Measurements from ENCODE around the gene CDHR1. TPM values are rescaled to one million over a fixed set of nuclear protein-coding genes. Genes with fewer than 3 reads are reported as not detected.
"Not testable (repeated sequence)": the region's sequence is repeated elsewhere in the genome, so short reads cannot be mapped to it uniquely, and the experiment has no call there.

Gene CDHR1
- total RNA-seq, 4 donors from 2014 or later = 106 to 398 (median 143) TPM

DNA sequence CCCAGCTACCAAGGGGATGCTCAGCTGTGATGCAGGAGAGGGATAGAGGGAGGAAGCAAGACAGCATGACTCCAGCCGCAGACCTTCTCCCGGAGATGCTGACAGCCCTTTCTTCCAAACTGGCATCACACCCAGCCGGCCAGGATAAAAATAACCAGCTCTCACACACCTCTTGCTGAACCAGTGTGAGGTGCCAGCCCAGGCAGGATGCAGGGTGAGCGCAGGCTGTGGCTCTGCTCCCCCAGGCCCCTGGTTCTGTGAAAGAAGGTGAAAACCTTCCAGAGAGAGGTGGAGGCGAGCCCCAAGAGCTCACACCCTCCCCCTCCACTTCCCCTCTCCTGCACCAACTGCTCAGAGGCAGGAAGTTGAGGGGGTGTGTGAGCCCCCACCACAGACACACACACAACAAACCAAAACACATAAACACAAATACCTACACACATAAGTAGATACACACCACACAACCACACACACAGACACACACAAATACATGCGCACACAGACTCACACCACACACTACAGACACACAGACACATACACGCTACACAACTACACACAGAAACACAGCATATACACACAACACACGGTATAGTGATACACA lies 16.7 kb upstream of the CDHR1 start:
- Histone ChIP-seq H3K4me3 (no peak overlapping the region), H3K27me3 (no peaks in the 10 kb centered on the region), H3K36me3 (no peaks in the 10 kb centered on the region), H3K9me3 (no peaks in the 10 kb centered on the region), H3K27ac (peak overlapping the region; percentile 46), H3K4me1 (peaks cover 30% of the 10 kb centered on the region)
- DNase-seq (ENCODE audit: low spot score in 2 of 2) = peak in 1 of 2 donors; percentile 65
- TF ChIP-seq POLR2A (IDR thresholded peaks at IDR 0.05) (no peak), EP300 (IDR thresholded peaks at IDR 0.05) (no peak)
- WGBS = 84% methylated on average over 3 of the region's 8 CpGs

DNA sequence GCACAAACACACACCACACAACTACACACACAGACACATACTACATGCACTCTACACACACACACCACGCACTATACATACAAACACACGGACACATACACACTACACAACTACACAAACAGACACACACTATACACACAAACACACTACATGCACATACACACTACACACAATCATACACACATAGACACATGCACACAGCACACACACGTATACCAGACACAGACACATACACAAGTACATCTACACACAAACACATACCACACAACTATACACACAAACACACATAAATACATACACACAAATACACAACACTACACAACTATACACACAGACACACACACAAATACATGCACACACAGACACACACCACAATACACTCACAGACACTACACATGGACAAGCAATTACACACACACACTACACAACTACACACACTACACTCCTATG lies 16.2 kb upstream of the CDHR1 start:
- Histone ChIP-seq H3K27me3 (no peaks in the 10 kb centered on the region), H3K4me1 (peaks cover 30% of the 10 kb centered on the region), H3K4me3 (no peak overlapping the region), H3K36me3 (no peaks in the 10 kb centered on the region), H3K27ac (peak overlapping the region; percentile 74), H3K9me3 (no peaks in the 10 kb centered on the region)
- TF ChIP-seq EP300 (IDR thresholded peaks at IDR 0.05) (no peak), POLR2AphosphoS5 (IDR thresholded peaks at IDR 0.05) (no peak), POLR2A (IDR thresholded peaks at IDR 0.05) (no peak)
- TF ChIP-seq, protein P1, sequence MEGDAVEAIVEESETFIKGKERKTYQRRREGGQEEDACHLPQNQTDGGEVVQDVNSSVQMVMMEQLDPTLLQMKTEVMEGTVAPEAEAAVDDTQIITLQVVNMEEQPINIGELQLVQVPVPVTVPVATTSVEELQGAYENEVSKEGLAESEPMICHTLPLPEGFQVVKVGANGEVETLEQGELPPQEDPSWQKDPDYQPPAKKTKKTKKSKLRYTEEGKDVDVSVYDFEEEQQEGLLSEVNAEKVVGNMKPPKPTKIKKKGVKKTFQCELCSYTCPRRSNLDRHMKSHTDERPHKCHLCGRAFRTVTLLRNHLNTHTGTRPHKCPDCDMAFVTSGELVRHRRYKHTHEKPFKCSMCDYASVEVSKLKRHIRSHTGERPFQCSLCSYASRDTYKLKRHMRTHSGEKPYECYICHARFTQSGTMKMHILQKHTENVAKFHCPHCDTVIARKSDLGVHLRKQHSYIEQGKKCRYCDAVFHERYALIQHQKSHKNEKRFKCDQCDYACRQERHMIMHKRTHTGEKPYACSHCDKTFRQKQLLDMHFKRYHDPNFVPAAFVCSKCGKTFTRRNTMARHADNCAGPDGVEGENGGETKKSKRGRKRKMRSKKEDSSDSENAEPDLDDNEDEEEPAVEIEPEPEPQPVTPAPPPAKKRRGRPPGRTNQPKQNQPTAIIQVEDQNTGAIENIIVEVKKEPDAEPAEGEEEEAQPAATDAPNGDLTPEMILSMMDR (IDR thresholded peaks at IDR 0.05) = no peak
- whole genome bisulfite sequencing = 87% methylated on average over 3 of the region's 3 CpGs
- no peak for DNase-seq (ENCODE audit: low spot score in 2 of 2)

DNA sequence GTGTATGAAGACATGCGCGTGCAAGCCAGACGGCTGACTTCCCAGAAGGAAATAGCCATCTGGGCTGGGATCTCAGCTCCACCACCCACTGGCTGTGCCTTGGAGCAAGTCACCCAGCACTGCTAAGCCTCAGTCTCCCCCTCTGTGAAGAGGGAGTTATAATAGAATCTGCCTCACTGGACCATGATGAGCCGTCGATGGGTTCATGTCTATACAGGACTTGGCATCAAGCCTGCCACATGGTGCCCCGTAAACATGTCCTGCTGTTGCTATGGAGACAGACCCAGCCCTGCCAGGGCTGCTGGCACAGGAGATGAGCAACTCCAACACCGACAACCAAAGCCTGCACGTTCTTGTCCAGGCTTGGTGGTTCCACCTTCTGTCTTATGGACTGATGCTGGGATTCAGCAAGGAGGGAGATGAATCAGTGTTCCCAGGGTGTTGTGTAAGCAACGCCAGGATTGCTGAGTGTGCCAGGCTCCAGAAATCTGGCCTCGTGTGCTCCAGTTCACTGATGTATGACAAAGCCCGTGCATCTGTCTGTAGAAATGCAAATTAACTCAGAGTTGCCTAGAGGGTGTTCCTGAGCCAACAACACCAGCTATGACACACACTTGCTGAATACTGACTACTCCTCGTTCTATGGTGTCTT lies 15.2 kb upstream of the CDHR1 start:
- peak overlapping the region; percentile 82 for H3K27ac ChIP-seq
- H3K27me3 ChIP-seq = no peaks in the 10 kb centered on the region
- TF ChIP-seq EP300 (IDR thresholded peaks at IDR 0.05) = no peak
- TF ChIP-seq POLR2A (IDR thresholded peaks at IDR 0.05) = no peak
- peak in 1 of 3 donors; percentile 63 for TF ChIP-seq POLR2AphosphoS5 (IDR thresholded peaks at IDR 0.05)
- no peaks in the 10 kb centered on the region for H3K9me3 ChIP-seq
- DNase-seq (ENCODE audit: low spot score in 2 of 2) = peak in 1 of 2 donors; percentile 80
- WGBS = 26% methylated on average over 12 of the region's 12 CpGs
- no peak overlapping the region for H3K4me3 ChIP-seq
- peaks cover 30% of the 10 kb centered on the region for H3K4me1 ChIP-seq
- H3K36me3 ChIP-seq = no peaks in the 10 kb centered on the region

DNA sequence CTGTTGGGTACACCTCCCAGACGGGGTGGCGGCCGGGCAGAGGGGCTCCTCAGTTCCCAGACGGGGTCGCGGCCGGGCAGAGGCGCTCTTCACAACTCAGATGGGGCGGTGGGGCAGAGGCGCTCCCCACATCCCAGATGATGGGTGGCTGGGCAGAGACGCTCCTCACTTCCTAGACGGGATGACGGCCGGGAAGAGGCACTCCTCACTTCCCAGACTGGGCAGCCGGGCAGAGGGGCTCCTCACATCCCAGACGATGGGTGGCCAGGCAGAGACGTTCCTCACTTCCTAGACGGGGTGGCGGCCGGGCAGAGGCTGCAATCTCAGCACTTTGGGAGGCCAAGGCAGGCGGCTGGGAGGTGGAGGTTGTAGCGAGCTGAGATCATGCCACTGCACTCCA lies 14.0 kb upstream of the CDHR1 start:
- H3K27me3 ChIP-seq; H3K27ac ChIP-seq; H3K36me3 ChIP-seq; DNase-seq (ENCODE audit: low spot score in 2 of 2); H3K4me3 ChIP-seq; H3K9me3 ChIP-seq: not testable (repeated sequence)
- WGBS = 89% methylated on average over 10 of the region's 22 CpGs
- peaks cover 30% of the 10 kb centered on the region for H3K4me1 ChIP-seq

DNA sequence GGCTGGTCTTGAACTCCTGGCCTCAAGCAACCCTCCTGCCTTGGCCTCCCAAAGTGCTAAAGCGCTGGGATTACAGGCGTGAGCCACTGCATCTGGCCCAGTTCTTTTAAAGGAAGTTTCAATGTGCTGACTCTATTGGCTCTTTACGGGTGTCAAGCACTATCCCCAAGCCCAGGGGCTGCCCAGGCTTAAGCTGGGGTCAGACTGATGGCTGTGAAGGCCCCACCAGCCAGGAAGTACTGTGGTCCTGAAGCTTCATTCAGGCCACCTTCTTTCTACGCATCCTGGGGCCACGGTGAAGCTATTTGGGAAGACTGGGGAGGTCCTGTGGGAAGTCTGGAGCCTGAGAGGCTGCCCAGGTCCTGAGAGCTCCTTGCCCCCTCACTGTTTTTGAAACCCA lies 12.7 kb upstream of the CDHR1 start:
- TF ChIP-seq POLR2AphosphoS5 (IDR thresholded peaks at IDR 0.05) (no peak), POLR2A (IDR thresholded peaks at IDR 0.05) (no peak), EP300 (IDR thresholded peaks at IDR 0.05) (no peak)
- TF ChIP-seq, protein P1 (IDR thresholded peaks at IDR 0.05) = no peak
- peaks cover 4% of the 10 kb centered on the region for H3K27me3 ChIP-seq
- H3K27ac ChIP-seq = no peak overlapping the region
- peaks cover 25% of the 10 kb centered on the region for H3K4me1 ChIP-seq
- no peaks in the 10 kb centered on the region for H3K36me3 ChIP-seq
- DNase-seq (ENCODE audit: low spot score in 2 of 2) = no peak
- WGBS = 83% methylated on average over 3 of the region's 5 CpGs
- H3K9me3 ChIP-seq = no peaks in the 10 kb centered on the region
- H3K4me3 ChIP-seq = no peak overlapping the region

DNA sequence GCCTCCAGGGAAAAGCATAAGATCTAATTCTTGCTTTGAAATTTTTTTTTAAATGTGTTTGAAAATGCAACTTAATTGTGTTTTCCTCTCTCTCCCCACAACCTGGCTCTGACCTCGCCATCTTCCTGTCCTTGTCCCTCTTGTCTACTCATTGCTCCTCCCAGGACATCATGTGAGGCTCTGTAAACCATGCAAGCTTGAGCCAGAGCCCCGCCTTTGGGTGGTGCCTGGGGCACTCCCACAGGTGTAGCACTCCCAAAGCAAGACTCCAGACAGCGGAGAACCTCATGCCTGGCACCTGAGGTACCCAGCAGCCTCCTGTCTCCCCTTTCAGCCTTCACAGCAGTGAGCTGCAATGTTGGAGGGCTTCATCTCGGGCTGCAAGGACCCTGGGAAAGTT lies 9.8 kb upstream of the CDHR1 start:
- 28% methylated on average over 3 of the region's 4 CpGs for WGBS

More for the DNA sequence above, 9.8 kb upstream of the CDHR1 start:
- Histone ChIP-seq H3K9me3 (no peaks in the 10 kb centered on the region), H3K27ac (no peak overlapping the region), H3K27me3 (peaks cover 4% of the 10 kb centered on the region), H3K4me1 (no peaks in the 10 kb centered on the region), H3K36me3 (no peaks in the 10 kb centered on the region), H3K4me3 (no peak overlapping the region)
- no peak for DNase-seq (ENCODE audit: low spot score in 2 of 2)
- TF ChIP-seq POLR2AphosphoS5 (IDR thresholded peaks at IDR 0.05) (no peak), POLR2A (IDR thresholded peaks at IDR 0.05) (no peak), EP300 (IDR thresholded peaks at IDR 0.05) (no peak)
- TF ChIP-seq, protein P1 (IDR thresholded peaks at IDR 0.05) = no peak
